GM12874 (cell line): ENCODE data around the gene DAPL1.

Experiments used
- TF ChIP-seq, protein P1 (sequence below): IDR thresholded peaks from 2 replicates; pipeline ENCODE4 v1.5.1; 2011; ENCODE audit warnings: low read depth, mild to moderate bottlenecking, control low read depth, low read length, moderate library complexity; ENCODE audit not compliant: insufficient read depth

Gene DAPL1, protein sequence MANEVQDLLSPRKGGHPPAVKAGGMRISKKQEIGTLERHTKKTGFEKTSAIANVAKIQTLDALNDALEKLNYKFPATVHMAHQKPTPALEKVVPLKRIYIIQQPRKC

DNA sequence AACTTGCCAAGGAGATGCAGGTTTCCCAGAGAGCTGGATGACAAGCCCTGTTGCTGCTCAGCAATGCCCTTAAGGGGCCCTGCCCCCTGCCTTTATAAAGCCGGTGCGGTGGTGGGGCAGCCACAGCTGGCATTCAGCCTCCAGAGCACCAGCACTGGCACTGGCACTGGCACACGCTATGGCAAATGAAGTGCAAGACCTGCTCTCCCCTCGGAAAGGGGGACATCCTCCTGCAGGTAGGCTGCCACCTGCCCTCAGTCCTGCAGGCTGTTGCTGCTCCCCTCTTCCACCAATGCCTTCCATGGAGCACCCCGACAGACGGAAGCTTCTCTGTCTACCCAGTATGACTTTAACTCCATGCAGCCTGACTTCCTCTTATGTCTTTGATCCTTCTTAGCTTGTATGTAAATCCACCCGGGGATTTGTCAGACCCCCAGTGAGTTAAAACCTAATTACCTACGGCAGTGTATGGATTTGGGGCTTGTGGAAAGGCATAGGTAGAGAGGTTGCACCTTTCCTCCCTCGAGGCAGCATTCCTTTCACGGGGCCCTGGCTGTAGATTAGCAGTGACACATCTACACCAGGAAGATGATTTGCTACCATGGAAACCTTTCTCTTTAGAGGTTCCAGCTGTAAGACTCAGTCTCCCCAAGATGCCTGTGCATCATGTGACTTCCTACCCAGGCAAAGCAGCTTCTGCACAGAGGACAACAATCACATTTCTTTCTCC lies at the start of gene DAPL1:
Gene DAPL1 (plus strand): TSS at position 123 of the 730 bp plus-strand sequence. CDS start 56 bp downstream, at position 179.
- TF ChIP-seq, protein P1, sequence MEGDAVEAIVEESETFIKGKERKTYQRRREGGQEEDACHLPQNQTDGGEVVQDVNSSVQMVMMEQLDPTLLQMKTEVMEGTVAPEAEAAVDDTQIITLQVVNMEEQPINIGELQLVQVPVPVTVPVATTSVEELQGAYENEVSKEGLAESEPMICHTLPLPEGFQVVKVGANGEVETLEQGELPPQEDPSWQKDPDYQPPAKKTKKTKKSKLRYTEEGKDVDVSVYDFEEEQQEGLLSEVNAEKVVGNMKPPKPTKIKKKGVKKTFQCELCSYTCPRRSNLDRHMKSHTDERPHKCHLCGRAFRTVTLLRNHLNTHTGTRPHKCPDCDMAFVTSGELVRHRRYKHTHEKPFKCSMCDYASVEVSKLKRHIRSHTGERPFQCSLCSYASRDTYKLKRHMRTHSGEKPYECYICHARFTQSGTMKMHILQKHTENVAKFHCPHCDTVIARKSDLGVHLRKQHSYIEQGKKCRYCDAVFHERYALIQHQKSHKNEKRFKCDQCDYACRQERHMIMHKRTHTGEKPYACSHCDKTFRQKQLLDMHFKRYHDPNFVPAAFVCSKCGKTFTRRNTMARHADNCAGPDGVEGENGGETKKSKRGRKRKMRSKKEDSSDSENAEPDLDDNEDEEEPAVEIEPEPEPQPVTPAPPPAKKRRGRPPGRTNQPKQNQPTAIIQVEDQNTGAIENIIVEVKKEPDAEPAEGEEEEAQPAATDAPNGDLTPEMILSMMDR = no peak

DNA sequence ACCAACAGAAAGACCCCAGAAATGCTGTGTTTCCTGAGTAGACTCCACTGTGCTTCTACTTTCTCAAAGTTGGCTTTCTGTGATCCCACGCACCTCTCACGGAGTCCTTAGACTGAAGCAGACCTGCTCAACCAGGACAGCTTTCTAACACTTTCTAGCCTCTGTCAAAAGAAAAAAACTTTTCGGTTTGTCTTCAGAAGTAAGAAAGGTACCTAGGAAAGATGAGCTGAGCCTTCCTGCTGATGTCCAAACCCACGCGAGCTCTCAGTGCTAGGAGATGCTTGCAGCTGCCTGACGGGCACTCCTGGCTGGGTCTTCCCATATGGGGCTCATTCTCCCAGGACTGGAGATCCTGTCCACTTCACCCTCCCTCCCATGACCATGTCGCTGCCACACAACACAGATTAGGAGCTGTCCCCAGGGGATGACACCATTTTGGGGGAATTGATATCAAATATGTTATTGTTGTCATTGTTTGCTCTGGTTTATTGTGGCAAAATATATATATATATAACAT lies 49.2 kb upstream of the DAPL1 start:
- TF ChIP-seq, protein P1 = no peak

DNA sequence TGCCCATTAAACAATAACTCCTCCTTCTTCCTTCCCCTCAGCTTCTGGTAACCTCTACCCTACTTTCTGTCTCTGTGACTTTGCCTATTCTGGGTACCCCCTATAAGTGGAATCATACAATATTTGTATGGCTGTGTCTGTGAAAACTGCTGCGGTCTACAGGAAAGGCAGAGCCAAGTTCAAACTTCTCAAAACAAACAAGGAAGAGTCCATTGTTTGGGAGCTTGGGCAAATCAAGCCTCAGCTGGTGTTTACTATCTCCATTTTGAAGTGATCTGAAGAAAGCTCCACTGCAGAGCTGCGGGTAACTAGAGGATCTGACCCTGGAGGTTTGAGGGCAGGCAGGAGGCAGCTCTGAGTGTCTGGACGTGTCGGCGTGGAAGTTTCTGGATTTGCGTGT lies 48.6 kb upstream of the DAPL1 start:
- TF ChIP-seq, protein P1 = no peak

DNA sequence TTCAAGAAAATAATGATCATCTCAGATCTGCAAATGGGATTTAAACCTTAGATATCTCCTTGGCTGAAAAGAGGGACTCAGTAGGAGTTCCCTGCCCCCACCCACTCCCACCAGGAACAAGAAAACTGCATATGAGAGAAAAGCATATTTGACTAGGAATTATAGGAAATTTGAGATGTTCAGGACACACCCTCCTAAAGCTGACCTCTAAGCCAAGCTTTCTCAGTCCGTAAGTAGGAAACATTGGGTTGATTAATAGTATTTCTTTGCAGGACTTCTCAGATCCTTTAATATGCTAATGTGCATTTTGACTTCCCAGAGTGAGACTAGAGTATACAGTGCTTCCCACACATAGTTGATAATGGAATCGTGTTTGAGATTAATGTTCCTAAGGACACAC lies 47.8 kb upstream of the DAPL1 start:
- TF ChIP-seq, protein P1 = no peak

DNA sequence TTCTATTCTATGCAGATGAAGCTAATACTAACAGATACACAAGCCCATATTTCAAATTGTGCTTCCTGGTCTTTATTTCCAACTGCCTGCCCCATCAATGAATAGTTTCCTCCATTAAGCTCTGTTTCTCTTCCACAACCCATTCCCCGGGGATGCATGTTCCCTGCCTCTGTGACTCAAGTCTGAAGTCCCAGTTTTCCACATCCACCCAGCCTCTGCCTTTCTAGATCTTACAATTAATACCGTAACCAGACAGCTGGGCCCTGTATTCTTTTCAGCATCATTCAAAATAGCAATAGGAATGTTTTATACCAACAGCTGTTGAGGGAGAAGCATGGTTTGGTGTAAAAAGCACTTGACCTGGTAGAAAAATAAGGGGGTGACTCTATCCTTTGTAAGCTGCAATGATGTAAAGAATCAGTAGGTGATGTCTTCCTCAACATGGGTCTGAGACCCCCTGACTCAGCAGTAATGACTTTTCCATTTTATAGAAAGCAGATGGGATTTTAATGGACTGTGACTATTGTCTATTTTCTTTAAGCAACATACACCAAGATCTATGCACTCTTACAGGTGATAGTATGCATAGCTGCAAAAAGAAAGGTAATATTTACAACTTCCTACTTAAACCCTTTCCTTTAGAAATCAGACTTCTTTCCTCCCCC lies 46.1 kb upstream of the DAPL1 start:
- TF ChIP-seq, protein P1 = no peak

DNA sequence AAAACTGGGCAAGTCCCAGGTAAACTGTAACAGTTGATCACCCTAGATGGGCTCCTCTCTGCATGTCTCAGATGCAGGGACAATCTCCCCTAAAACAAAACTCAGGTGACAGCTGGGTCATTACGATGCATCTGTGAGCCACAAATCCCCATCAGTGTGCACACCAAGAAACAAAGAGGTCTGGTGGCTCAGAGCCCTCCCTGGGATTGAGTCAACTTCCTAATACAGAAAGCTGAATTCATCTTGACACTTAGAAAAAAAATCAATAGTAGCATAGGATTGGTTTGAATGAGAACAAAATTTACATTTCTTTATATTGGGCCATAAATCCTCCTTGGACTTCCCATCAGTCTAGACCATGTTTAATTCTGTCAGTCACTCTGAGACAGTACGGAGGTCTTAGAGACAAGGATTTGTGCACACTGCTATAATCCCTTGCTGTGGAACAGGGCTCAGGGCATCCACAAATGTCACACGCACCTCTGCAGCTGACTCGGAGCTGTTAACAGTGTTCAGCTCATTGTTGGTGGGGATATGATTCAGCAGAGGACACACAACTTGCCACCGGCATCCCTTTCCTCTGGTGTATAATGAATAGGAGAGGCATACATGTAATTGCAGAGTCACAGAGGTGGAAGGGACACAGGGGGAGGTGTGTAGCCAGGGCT lies 44.5 kb upstream of the DAPL1 start:
- TF ChIP-seq, protein P1 = no peak
